Measurements from ENCODE around the gene NSRP1. TPM values are rescaled to one million over a fixed set of nuclear protein-coding genes. Genes with fewer than 3 reads are reported as not detected.

Gene NSRP1
- total RNA-seq, 1 donor from 2014 or later, result 28.2 TPM

- Mint-ChIP-seq H3K4me3 (no peak overlapping the region), H3K27ac (ENCODE audit: unreplicated experiment) (no peak overlapping the region), H3K27me3 (ENCODE audit: low read depth) (no peaks in the 10 kb centered on the region)
Observed at GRCh38 chr17:30221346-30221745, 104.7 kb downstream of the NSRP1 start.

GRCh38 chr17:30222251-30222650 lies 105.6 kb downstream of the NSRP1 start:
- DNase-seq (ENCODE audit: low read depth, low spot score), result no peak
- H3K9me3 Mint-ChIP-seq, result no peaks in the 10 kb centered on the region
- H3K4me1 Mint-ChIP-seq, result peaks cover 48% of the 10 kb centered on the region
- H3K4me3 Mint-ChIP-seq, result no peak overlapping the region
- H3K27me3 Mint-ChIP-seq (ENCODE audit: low read depth), result no peaks in the 10 kb centered on the region
- TF ChIP-seq CTCF (conservative IDR thresholded peaks at IDR 0.05), result no peak
- H3K27ac Mint-ChIP-seq (ENCODE audit: unreplicated experiment), result peak overlapping the region; percentile 54
- H3K36me3 Mint-ChIP-seq (ENCODE audit: low read depth), result no peaks in the 10 kb centered on the region

More at GRCh38 chr17:30221346-30221745, 104.7 kb downstream of the NSRP1 start:
- DNase-seq (ENCODE audit: low read depth, low spot score), result no peak
- Mint-ChIP-seq H3K4me1 (peaks cover 44% of the 10 kb centered on the region), H3K9me3 (no peaks in the 10 kb centered on the region), H3K36me3 (ENCODE audit: low read depth) (no peaks in the 10 kb centered on the region)
- no peak for TF ChIP-seq CTCF (conservative IDR thresholded peaks at IDR 0.05)

GRCh38 chr17:30222721-30223175 lies 106.1 kb downstream of the NSRP1 start:
- no peaks in the 10 kb centered on the region for H3K9me3 Mint-ChIP-seq
- no peak for TF ChIP-seq CTCF (conservative IDR thresholded peaks at IDR 0.05)

GRCh38 chr17:30224419-30224960 lies 107.9 kb downstream of the NSRP1 start:
- TF ChIP-seq CTCF (conservative IDR thresholded peaks at IDR 0.05), result no peak
- DNase-seq (ENCODE audit: low read depth, low spot score), result no peak
- peaks cover 49% of the 10 kb centered on the region for H3K4me1 Mint-ChIP-seq
- no peaks in the 10 kb centered on the region for H3K36me3 Mint-ChIP-seq (ENCODE audit: low read depth)
- H3K27ac Mint-ChIP-seq (ENCODE audit: unreplicated experiment), result no peak overlapping the region
- peaks cover 11% of the 10 kb centered on the region for H3K27me3 Mint-ChIP-seq (ENCODE audit: low read depth)
- H3K4me3 Mint-ChIP-seq, result no peak overlapping the region
- no peaks in the 10 kb centered on the region for H3K9me3 Mint-ChIP-seq

More at GRCh38 chr17:30222721-30223175, 106.1 kb downstream of the NSRP1 start:
- Mint-ChIP-seq H3K27me3 (ENCODE audit: low read depth) (no peaks in the 10 kb centered on the region), H3K4me3 (no peak overlapping the region), H3K36me3 (ENCODE audit: low read depth) (no peaks in the 10 kb centered on the region), H3K27ac (ENCODE audit: unreplicated experiment) (no peak overlapping the region), H3K4me1 (peaks cover 49% of the 10 kb centered on the region)
- DNase-seq (ENCODE audit: low read depth, low spot score), result no peak

GRCh38 chr17:30225112-30225511 lies 108.5 kb downstream of the NSRP1 start:
- TF ChIP-seq CTCF (conservative IDR thresholded peaks at IDR 0.05), result no peak
- Mint-ChIP-seq H3K4me3 (no peak overlapping the region), H3K36me3 (ENCODE audit: low read depth) (no peaks in the 10 kb centered on the region), H3K27me3 (ENCODE audit: low read depth) (peaks cover 16% of the 10 kb centered on the region), H3K9me3 (no peaks in the 10 kb centered on the region), H3K27ac (ENCODE audit: unreplicated experiment) (no peak overlapping the region), H3K4me1 (peaks cover 49% of the 10 kb centered on the region)
- no peak for DNase-seq (ENCODE audit: low read depth, low spot score)

All from neural crest cell (in vitro differentiated cells).